GM23338 (cell line): ENCODE results near the gene PATE3. TPM values are rescaled to one million over a fixed set of nuclear protein-coding genes. Genes with fewer than 3 reads are reported as not detected.

Experiments used
- ATAC-seq: fragments of 200-7000 bp; cut with Tn5 transposase; 3 replicates; pipeline ENCODE4 v1.9.1; 2020
- DNase-seq: peaks from one replicate; pipeline ENCODE4 v3.0.0-alpha.2; 2015; ENCODE audit warnings: low spot score
- H2AFZ ChIP-seq: fragments of 200-600 bp; sonication (generic); 2 replicates; pipeline ENCODE4 v1.8.0; 2016; ENCODE audit warnings: antibody characterized with exemption, mild to moderate bottlenecking, moderate library complexity
- H3F3A ChIP-seq: fragments of 200-600 bp; sonication (generic); replicated peaks from 2 replicates; pipeline ENCODE4 v1.8.0; 2017; ENCODE audit warnings: antibody characterized with exemption, mixed run types, low read depth
- H3K27ac ChIP-seq: fragments of 200-600 bp; sonication (generic); 2 replicates; pipeline ENCODE4 v1.6.1; 2016; ENCODE audit warnings: low read depth
- H3K27me3 ChIP-seq: fragments of 200-600 bp; sonication (generic); 2 replicates; pipeline ENCODE4 v1.8.0; 2016; ENCODE audit warnings: mild to moderate bottlenecking, mixed run types, moderate library complexity; ENCODE audit not compliant: insufficient read depth
- H3K36me3 ChIP-seq: fragments of 200-600 bp; sonication (generic); 2 replicates; pipeline ENCODE4 v1.8.0; 2016; ENCODE audit warnings: mild to moderate bottlenecking; ENCODE audit not compliant: insufficient read depth
- H3K4me1 ChIP-seq: fragments of 200-600 bp; sonication (generic); 2 replicates; pipeline ENCODE4 v1.8.0; 2016; ENCODE audit warnings: mild to moderate bottlenecking, moderate library complexity; ENCODE audit not compliant: insufficient read depth
- H3K4me2 ChIP-seq: fragments of 200-600 bp; sonication (generic); 2 replicates; pipeline ENCODE4 v1.7.1; 2017; ENCODE audit warnings: mixed run types
- H3K4me3 ChIP-seq: fragments of 200-600 bp; sonication (generic); 2 replicates; pipeline ENCODE4 v1.6.1; 2016; ENCODE audit warnings: mixed run types
- H3K79me2 ChIP-seq: fragments of 200-600 bp; sonication (generic); replicated peaks from 2 replicates; pipeline ENCODE4 v1.8.0; 2017; ENCODE audit warnings: mild to moderate bottlenecking; ENCODE audit not compliant: insufficient read depth
- H3K9me2 ChIP-seq: fragments of 200-600 bp; sonication (generic); 2 replicates; pipeline ENCODE4 v1.8.0; 2017; ENCODE audit not compliant: insufficient read depth
- H4K20me1 ChIP-seq: fragments of 200-600 bp; sonication (generic); replicated peaks from 2 replicates; pipeline ENCODE4 v1.8.0; 2017; ENCODE audit warnings: mild to moderate bottlenecking; ENCODE audit not compliant: insufficient read depth
- H3K27ac Mint-ChIP-seq: 2 replicates; pipeline ENCODE4 v1.8.0; 2020; ENCODE audit warnings: inconsistent platforms, mild to moderate bottlenecking, moderate library complexity, mixed read lengths
- H3K27me3 Mint-ChIP-seq: 3 replicates; pipeline ENCODE4 v1.8.0; 2022; ENCODE audit warnings: low read depth, mild to moderate bottlenecking, moderate library complexity, mixed read lengths, inconsistent platforms; ENCODE audit not compliant: insufficient read depth, poor library complexity
- H3K36me3 Mint-ChIP-seq: 3 replicates; pipeline ENCODE4 v1.8.0; 2021; ENCODE audit warnings: low read depth, mild to moderate bottlenecking, inconsistent platforms, moderate library complexity, mixed read lengths
- H3K4me1 Mint-ChIP-seq: 3 replicates; pipeline ENCODE4 v1.8.0; 2020; ENCODE audit warnings: mild to moderate bottlenecking, inconsistent platforms, mixed read lengths
- H3K4me3 Mint-ChIP-seq: 3 replicates; pipeline ENCODE4 v1.8.0; 2021; ENCODE audit warnings: moderate library complexity, mild to moderate bottlenecking, inconsistent platforms, mixed read lengths
- H3K9me3 Mint-ChIP-seq: 3 replicates; pipeline ENCODE4 v1.8.0; 2020; ENCODE audit warnings: moderate library complexity, mild to moderate bottlenecking, inconsistent platforms, mixed read lengths
- CREB1 ChIP-seq: fragments of 250-450 bp; sonication (Bioruptor Pico); IDR thresholded peaks from 2 replicates; pipeline ENCODE4 v1.5.0; 2020; ENCODE audit warnings: low read depth, mild to moderate bottlenecking, moderate library complexity
- ETS1 ChIP-seq: IDR thresholded peaks from 2 replicates; pipeline ENCODE4 v1.6.1; 2016; ENCODE audit warnings: antibody characterized with exemption
- EZH2phosphoT487 ChIP-seq: fragments of 200-600 bp; sonication (generic); IDR thresholded peaks from one replicate; pipeline ENCODE4 v1.8.1; 2018; ENCODE audit warnings: antibody characterized with exemption; ENCODE audit not compliant: unreplicated experiment
- ZNF331 ChIP-seq: fragments of 250-450 bp; sonication (Bioruptor Pico); IDR thresholded peaks from 2 replicates; pipeline ENCODE4 v1.5.0; 2020; ENCODE audit warnings: low read depth, mild to moderate bottlenecking, moderate library complexity
- ZNF462 ChIP-seq: fragments of 250-450 bp; sonication (Bioruptor Pico); IDR thresholded peaks from 2 replicates; pipeline ENCODE4 v1.5.0; 2020; ENCODE audit warnings: mild to moderate bottlenecking, moderate library complexity
- polyA plus RNA-seq: library from polyadenylated mRNA; unstranded; fragments of >200 nt; fragmentation: Nextera tagmentation; extraction: Ambion mirVana; gene quantifications from 2 replicates; pipeline ENCODE4 v1.2.1, GENCODE V29; 2016
- total RNA-seq: library from RNA; depleted of rRNA; stranded (reverse); fragments of >200 nt; shearing (Covaris generic); gene quantifications from 2 replicates; pipeline ENCODE4 v1.2.3, GENCODE V29; 2014

Gene PATE3
- total and polyA plus RNA-seq, 2 experiments from 2014 or later, result not detected

GRCh38 chr11:125807909-125808308, 20.0 kb downstream of the PATE3 start (continued):
- TF ChIP-seq ETS1, result no peak
- no peak for TF ChIP-seq EZH2phosphoT487
- no peak for TF ChIP-seq ZNF462
- TF ChIP-seq CREB1 (CRISPR knock-in tag), result no peak

- Histone ChIP-seq H4K20me1 (no peaks in the 10 kb centered on the region), H3K4me1 (no peaks in the 10 kb centered on the region), H3K4me3 (no peak within 1 kb of the TSS), H3K4me2 (no peak within 1 kb of the TSS), H3K36me3 (no peaks in the 10 kb centered on the region), H3F3A (no peaks in the 10 kb centered on the region), H2AFZ (no peak within 1 kb of the TSS), H3K27ac (no peak within 1 kb of the TSS), H3K27me3 (no peaks in the 10 kb centered on the region), H3K79me2 (no peaks in the 10 kb centered on the region), H3K9me2 (no peaks in the 10 kb centered on the region)
- TF ChIP-seq ZNF462 (no peak), ZNF331 (CRISPR knock-in tag) (no peak)
- Mint-ChIP-seq H3K27ac (no peak within 1 kb of the TSS), H3K27me3 (peaks cover 2% of the 10 kb centered on the region), H3K9me3 (peaks cover 11% of the 10 kb centered on the region), H3K36me3 (no peaks in the 10 kb centered on the region), H3K4me3 (no peak within 1 kb of the TSS), H3K4me1 (no peaks in the 10 kb centered on the region)
- no peak for ATAC-seq
- DNase-seq, result no peak
These were observed 45.1 kb downstream of the PATE3 start, which contains the start of gene PATE4 for GRCh38 chr11:125833016-125833415. Gene PATE4 (plus strand): TSS chr11:125833316. CDS start chr11:125833360, 44 bp downstream.
